Left kidney (tissue), 2 donors: ENCODE measurements around the gene SLIRP. TPM values are rescaled to one million over a fixed set of nuclear protein-coding genes. Genes with fewer than 3 reads are reported as not detected.
A peak's percentile ranks its signal among the peaks of the same experiment; 100 is the strongest.
"Not testable (repeated sequence)": the region's sequence is repeated elsewhere in the genome, so short reads cannot be mapped to it uniquely, and the experiment has no call there.

ENCODE experiments used
- DNase-seq: peaks from one replicate; pipeline ENCODE4 v3.0.0-alpha.2; 2013
- polyA plus RNA-seq: library from polyadenylated mRNA; unstranded; fragments of 120-200 nt; gene quantifications from one replicate; pipeline ENCODE4 v1.2.1, GENCODE V29; 2013; ENCODE audit not compliant: insufficient read length

Gene SLIRP
- polyA plus RNA-seq, 1 donor, result 95.0 TPM

DNA sequence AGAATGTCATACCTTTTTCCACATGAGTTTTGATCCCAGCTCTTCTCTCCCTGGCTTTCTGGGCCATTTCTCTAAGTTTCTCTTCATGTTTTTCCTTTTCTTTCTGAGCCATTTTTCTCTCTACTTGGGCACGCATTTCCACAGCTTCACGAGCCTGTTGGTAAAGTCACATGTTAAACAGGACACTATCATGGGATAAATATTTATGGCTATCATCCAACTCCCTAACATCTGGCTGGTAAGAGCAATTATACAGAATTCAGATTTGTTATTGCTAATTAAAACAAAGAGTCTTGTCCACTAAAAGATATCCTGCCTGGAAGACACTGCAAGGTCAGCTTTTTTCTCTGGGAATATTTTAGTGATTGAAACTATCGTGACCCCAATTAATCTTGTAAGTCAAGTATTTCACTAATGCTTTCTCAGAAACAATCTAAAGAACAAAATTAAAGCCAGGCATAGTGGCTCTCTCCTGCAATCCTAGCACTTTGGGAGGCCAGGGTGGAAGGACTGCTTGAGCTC is 23.1 kb downstream of the SLIRP start:
- DNase-seq, result no peak

GRCh38 chr14:77738559-77739250 is 30.8 kb downstream of the SLIRP start:
- no peak for DNase-seq

GRCh38 chr14:77741438-77741837 is 33.5 kb downstream of the SLIRP start:
- no peak for DNase-seq

DNA sequence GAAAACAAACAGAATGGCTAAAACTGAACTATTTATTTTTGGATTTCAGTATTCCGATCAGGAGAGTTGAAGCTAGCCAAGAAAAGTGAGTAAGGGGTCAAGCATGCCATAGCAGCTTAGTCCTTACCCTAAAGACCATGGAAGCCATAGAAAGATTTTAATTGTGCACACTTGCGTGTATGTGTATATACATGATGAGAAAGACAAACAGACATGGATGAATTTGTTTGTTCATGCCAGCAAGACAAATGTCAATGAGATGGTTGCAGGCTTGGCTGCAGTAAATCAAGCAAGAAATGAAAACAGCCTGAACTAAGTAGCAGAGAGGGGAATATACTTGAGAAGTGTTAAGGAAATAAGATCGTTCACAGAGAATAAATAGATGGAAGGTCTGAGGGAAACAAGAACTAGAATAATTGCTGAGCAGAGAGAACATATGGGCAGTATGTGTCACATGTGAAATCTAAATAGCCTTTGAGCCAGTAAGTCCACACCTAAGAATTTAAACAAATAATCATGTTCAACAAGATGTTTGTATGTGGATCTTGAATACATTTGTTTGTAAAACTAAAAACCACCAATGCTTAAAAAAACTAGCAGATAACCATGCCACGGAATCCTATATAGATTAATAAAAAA is 38.3 kb downstream of the SLIRP start:
- no peak for DNase-seq

- DNase-seq, result not testable (repeated sequence)
These were observed 39.5 kb downstream of the SLIRP start for GRCh38 chr14:77747425-77747824.

DNA sequence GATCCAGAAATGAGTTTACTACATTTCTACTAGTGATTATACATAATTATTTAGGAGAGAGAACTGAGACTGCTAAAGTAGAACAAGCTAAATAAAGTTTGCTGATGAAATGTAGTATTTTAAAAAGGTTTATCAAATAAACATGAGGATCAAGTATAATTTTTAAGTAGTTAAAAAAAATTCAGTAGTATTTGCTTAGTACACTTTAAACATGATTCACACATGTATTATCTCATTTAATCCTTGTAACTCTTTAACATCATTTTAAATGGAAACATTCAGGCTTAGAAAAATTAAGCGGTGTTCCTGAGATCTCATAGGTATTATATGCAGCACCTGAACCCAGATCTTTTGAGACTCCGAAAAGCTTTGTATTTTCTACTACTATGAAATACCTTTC is 44.4 kb downstream of the SLIRP start:
- no peak for DNase-seq

GRCh38 chr14:77752799-77753516 is 45.1 kb downstream of the SLIRP start:
- DNase-seq, result no peak

GRCh38 chr14:77760381-77761204 is 52.7 kb downstream of the SLIRP start, which contains the start of gene SNW1:
Gene SNW1 (minus strand): TSS chr14:77761156. CDS start chr14:77761127, 29 bp downstream.
- DNase-seq, result peak; percentile 95

DNA sequence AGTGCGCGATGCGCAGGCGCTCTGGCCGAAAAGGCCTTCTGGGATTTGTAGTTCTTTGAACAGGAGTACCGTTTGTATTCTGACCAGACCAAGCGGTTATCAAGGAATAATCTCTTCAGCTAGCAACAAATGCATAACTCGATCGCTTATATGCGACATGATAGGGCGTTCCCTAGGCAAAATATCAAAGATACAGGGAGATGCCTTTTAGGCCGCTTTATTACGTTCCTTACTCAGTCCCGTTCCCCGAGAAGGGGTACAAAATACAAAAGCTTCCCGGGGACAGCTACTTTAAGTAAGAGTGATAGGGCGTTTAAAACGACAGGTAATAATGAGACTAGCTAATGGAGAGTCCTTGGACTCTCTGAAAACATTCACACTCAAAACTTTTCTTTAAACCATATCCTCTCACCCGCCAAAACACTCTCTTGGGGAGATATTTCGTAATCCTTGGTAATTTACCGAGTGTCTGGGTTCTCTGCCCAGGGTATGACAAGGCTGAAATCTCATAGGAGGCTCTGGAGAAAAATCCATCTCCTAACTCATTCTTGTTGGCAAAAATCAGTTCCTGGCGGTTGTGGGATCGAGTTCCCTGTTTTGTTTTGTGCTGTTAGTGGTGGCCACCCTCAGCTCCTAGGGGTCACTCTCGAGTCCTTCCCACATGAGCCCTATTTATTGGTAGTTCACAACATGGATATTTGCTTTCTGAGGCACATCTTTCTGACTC is 53.5 kb downstream of the SLIRP start:
- DNase-seq, result peak; percentile 10

DNA sequence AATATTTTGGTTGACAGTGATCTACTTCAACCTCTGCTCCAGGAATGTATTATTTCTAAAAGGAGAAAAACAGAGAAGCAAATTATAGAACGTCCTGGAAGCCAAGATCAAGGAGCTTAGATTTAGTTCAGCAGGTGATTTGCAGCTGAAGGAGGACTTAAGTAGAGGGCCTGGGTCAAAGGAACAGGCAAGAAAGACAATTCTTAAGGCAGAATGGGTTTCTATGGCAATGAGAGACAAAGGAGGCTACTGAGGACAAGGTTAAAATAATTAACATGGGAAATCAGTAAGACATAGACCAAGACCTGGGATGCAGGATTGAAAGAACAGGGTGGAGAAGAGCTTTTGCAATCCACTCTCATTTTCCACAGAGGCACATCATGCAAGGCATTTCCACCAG is 55.4 kb downstream of the SLIRP start:
- no peak for DNase-seq

GRCh38 chr14:77763978-77764377 is 56.1 kb downstream of the SLIRP start:
- peak; percentile 13 for DNase-seq

Other genes with a start within 250 kb of the SLIRP start
- gene ISM2, start 209.3 kb upstream of the SLIRP start, polyA plus RNA-seq, result 2.5 TPM
- gene SPTLC2, start 91.5 kb upstream of the SLIRP start, polyA plus RNA-seq, result 78.0 TPM
- gene ALKBH1, start 80 bp upstream of the SLIRP start, polyA plus RNA-seq, result 17.2 TPM
- 89.4 TPM for gene SNW1, start 53.1 kb downstream of the SLIRP start, polyA plus RNA-seq
- gene ADCK1, start 92.0 kb downstream of the SLIRP start, polyA plus RNA-seq, result 11.9 TPM